Measurements from ENCODE around the gene TEX35.

- no peak for TF ChIP-seq SIN3A (IDR thresholded peaks at IDR 0.05; ENCODE audit: borderline replicate concordance, insufficient read depth, low read length)
- TF ChIP-seq FOXP2 (optimal IDR thresholded peaks at IDR 0.05; ENCODE audit: borderline replicate concordance, extremely low read depth, extremely low read length, insufficient read depth): no peak
- no peak for TF ChIP-seq TAF1 (IDR thresholded peaks at IDR 0.05; ENCODE audit: borderline replicate concordance, insufficient read depth, low read length)
Observed at GRCh38 chr1:178467837-178468236, 45.1 kb upstream of the TEX35 start.
